ENCODE measurements around the gene TBCCD1. TPM values are rescaled to one million over a fixed set of nuclear protein-coding genes. Genes with fewer than 3 reads are reported as not detected.

The TBCCD1 gene
- total RNA-seq, 1 experiment from 2014 or later, result 16.2 TPM

GRCh38 chr3:186530415-186530814 is 36.7 kb downstream of the TBCCD1 start:
- Histone ChIP-seq H3F3A (ENCODE audit: insufficient read depth, low read depth) (no peaks in the 10 kb centered on the region), H3K4me1 (replicated peaks; ENCODE audit: insufficient read depth) (no peaks in the 10 kb centered on the region), H3K4me3 (no peak overlapping the region), H3K27me3 (ENCODE audit: insufficient read depth, low read depth) (peaks cover 52% of the 10 kb centered on the region), H3K36me3 (ENCODE audit: low read depth) (no peaks in the 10 kb centered on the region), H4K20me1 (ENCODE audit: insufficient read depth) (no peaks in the 10 kb centered on the region), H3K27ac (no peak overlapping the region), H3K9me3 (ENCODE audit: insufficient read depth, low read depth) (no peaks in the 10 kb centered on the region), H3K4me2 (no peak overlapping the region), H2AFZ (no peak overlapping the region), H3K9me2 (ENCODE audit: insufficient read depth) (no peaks in the 10 kb centered on the region), H3K79me2 (ENCODE audit: low read depth) (no peaks in the 10 kb centered on the region)
- DNase-seq, result no peak
- ChIA-PET POLR2A (ENCODE audit: unreplicated experiment) (no interaction called here), CTCF (no interaction called here)
- intact Hi-C loops (cut with micrococcal nuclease; ENCODE audit: unreplicated experiment), result no loop called here
- TF ChIP-seq EZH2 (IDR thresholded peaks at IDR 0.05; ENCODE audit: low read depth) (no peak), CTCF (conservative IDR thresholded peaks at IDR 0.05) (no peak)
- no TSS peak for BruUV-seq (replicated peaks)

- Histone ChIP-seq H3K79me2 (ENCODE audit: low read depth) (no peaks in the 10 kb centered on the region), H3K4me1 (replicated peaks; ENCODE audit: insufficient read depth) (no peaks in the 10 kb centered on the region), H3K4me2 (no peak overlapping the region), H4K20me1 (ENCODE audit: insufficient read depth) (no peaks in the 10 kb centered on the region), H3K9me3 (ENCODE audit: insufficient read depth, low read depth) (no peaks in the 10 kb centered on the region), H3K27me3 (ENCODE audit: insufficient read depth, low read depth) (peaks cover 61% of the 10 kb centered on the region), H3F3A (ENCODE audit: insufficient read depth, low read depth) (no peaks in the 10 kb centered on the region), H3K4me3 (no peak overlapping the region), H3K36me3 (ENCODE audit: low read depth) (no peaks in the 10 kb centered on the region), H3K9me2 (ENCODE audit: insufficient read depth) (no peaks in the 10 kb centered on the region), H2AFZ (no peak overlapping the region), H3K27ac (no peak overlapping the region)
- intact Hi-C loops (cut with micrococcal nuclease; ENCODE audit: unreplicated experiment), result no loop called here
- TF ChIP-seq EZH2 (IDR thresholded peaks at IDR 0.05; ENCODE audit: low read depth), result no peak
- no peak; the same call in 1 of the 2 replicates for TF ChIP-seq CTCF (conservative IDR thresholded peaks at IDR 0.05)
- DNase-seq, result no peak
- CTCF ChIA-PET, result no interaction called here
- no TSS peak for BruUV-seq (replicated peaks)
- POLR2A ChIA-PET (ENCODE audit: unreplicated experiment), result interaction anchor here (0.7 kb wide), 1 partner anchor 28 kb away, joined by 3 read pairs; no protein-coding TSS in a partner anchor
These were observed 37.7 kb downstream of the TBCCD1 start for GRCh38 chr3:186529201-186529999.

- Histone ChIP-seq H3K9me2 (ENCODE audit: insufficient read depth) (no peaks in the 10 kb centered on the region), H3K4me2 (no peak overlapping the region), H3K27me3 (ENCODE audit: insufficient read depth, low read depth) (peaks cover 85% of the 10 kb centered on the region), H3K36me3 (ENCODE audit: low read depth) (no peaks in the 10 kb centered on the region), H3K79me2 (ENCODE audit: low read depth) (no peaks in the 10 kb centered on the region), H2AFZ (no peak overlapping the region), H3K4me1 (replicated peaks; ENCODE audit: insufficient read depth) (no peaks in the 10 kb centered on the region), H3K27ac (no peak overlapping the region), H4K20me1 (ENCODE audit: insufficient read depth) (no peaks in the 10 kb centered on the region), H3K9me3 (ENCODE audit: insufficient read depth, low read depth) (no peaks in the 10 kb centered on the region), H3K4me3 (no peak overlapping the region), H3F3A (ENCODE audit: insufficient read depth, low read depth) (no peaks in the 10 kb centered on the region)
- no peak for DNase-seq
- ChIA-PET CTCF (no interaction called here), POLR2A (ENCODE audit: unreplicated experiment) (no interaction called here)
- no TSS peak for BruUV-seq (replicated peaks)
- intact Hi-C loops (cut with micrococcal nuclease; ENCODE audit: unreplicated experiment), result no loop called here
- no peak for TF ChIP-seq EZH2 (IDR thresholded peaks at IDR 0.05; ENCODE audit: low read depth)
- no peak for TF ChIP-seq CTCF (conservative IDR thresholded peaks at IDR 0.05)
These were observed 40.9 kb downstream of the TBCCD1 start for GRCh38 chr3:186526256-186526606.
